Measurements from ENCODE around the gene ARHGAP45. TPM values are rescaled to one million over a fixed set of nuclear protein-coding genes. Genes with fewer than 3 reads are reported as not detected.

Gene ARHGAP45
- polyA plus RNA-seq, 2 of the 4 experiments (the other 2 are of a cell fraction) = 1.2 to 1.9 TPM

DNA sequence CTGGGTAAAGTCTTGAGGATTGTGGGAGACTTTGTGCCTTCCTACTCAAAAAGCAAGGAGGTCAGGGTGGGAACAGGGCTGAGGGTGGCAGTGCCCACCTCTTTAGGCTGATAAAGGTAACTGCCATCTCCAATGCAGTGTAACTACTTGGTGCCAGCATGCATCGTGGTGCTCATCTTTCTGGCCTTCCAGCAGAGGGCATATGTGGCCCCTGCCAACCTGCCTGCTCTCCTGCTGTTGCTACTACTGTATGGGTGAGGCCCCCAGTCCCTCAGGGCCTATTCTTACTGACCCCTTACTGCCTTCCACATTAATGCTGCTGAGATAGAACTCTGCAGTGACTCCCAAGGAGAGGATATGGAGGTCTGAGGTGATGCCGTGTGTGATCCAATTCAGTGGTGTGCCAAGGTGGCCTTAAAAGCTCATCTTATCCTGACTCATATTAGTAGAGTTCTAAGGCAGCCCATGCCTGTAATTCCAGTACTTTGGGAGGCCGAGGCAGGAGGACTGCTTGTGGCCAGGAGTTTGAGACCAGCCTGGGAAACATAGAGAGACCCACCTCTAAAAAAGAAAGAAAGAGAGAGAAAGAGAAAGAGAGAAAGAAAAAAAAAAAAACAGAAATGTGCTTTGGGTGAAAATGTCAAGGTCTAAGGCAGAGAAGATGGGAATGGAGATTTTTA lies 9.7 kb upstream of the ARHGAP45 start:
- ATAC-seq (peak; percentile 81 to 84), DNase-seq (ENCODE audit: low read depth in 1 of 2, low spot score in 1 of 2) (peak in 1 of 2 experiments; percentile 58), FAIRE-seq (no peak)
- Histone ChIP-seq H3K4me2 (no peak overlapping the region), H3K4me3 (no peak overlapping the region), H3K9me3 (no peaks in the 10 kb centered on the region), H3K4me1 (no peaks in the 10 kb centered on the region), H3K27ac (no peak overlapping the region)
- TF ChIP-seq SMC3 (IDR thresholded peaks at IDR 0.05) (peak; percentile 60), MYC (IDR thresholded peaks at IDR 0.05; ENCODE audit: borderline replicate concordance, low read length) (no peak), RAD21 (conservative IDR thresholded peaks at IDR 0.05 in 1 of 2, IDR thresholded peaks at IDR 0.05 in 1 of 2) (peak; percentile 53 to 60), JUNB (IDR thresholded peaks at IDR 0.05) (no peak)
- TF ChIP-seq, protein P1, sequence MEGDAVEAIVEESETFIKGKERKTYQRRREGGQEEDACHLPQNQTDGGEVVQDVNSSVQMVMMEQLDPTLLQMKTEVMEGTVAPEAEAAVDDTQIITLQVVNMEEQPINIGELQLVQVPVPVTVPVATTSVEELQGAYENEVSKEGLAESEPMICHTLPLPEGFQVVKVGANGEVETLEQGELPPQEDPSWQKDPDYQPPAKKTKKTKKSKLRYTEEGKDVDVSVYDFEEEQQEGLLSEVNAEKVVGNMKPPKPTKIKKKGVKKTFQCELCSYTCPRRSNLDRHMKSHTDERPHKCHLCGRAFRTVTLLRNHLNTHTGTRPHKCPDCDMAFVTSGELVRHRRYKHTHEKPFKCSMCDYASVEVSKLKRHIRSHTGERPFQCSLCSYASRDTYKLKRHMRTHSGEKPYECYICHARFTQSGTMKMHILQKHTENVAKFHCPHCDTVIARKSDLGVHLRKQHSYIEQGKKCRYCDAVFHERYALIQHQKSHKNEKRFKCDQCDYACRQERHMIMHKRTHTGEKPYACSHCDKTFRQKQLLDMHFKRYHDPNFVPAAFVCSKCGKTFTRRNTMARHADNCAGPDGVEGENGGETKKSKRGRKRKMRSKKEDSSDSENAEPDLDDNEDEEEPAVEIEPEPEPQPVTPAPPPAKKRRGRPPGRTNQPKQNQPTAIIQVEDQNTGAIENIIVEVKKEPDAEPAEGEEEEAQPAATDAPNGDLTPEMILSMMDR (IDR thresholded peaks at IDR 0.05) = peak; percentile 52
- ChIA-PET POLR2A (no interaction called here), CTCF (interaction anchor here (0.5 to 3.5 kb wide), 22 partner anchors 8 to 229 kb away, joined by 3 to 18 read pairs (median 4); no protein-coding TSS in a partner anchor)
- WGBS (ENCODE audit: missing lambda C conversion rate) = 49% methylated on average over 3 of the region's 3 CpGs

DNA sequence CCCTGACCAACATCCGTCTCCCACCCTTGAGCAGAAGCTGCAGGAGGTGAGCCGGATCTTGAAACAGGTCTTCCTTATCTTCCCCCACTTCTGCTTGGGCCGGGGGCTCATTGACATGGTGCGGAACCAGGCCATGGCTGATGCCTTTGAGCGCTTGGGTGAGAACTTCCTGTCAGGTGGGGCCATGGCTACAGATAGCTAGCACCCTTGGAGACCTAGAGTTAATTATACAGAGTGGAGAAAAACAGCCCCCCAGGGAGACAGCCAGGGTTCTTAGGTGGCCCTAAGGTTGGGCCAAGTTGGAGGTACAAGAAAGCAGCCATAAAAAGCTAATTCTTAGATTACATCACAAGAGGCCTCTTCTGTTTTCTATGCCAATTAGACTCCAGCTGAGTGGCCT lies 8.9 kb upstream of the ARHGAP45 start:
- no peaks in the 10 kb centered on the region for H3K9me3 ChIP-seq
- no peak overlapping the region for H3K27ac ChIP-seq
- ChIA-PET CTCF (interaction anchor here (0.7 to 3.5 kb wide), 17 partner anchors 7 to 228 kb away, joined by 3 to 18 read pairs (median 4); no protein-coding TSS in a partner anchor), POLR2A (no interaction called here)
- ATAC-seq (no peak), DNase-seq (ENCODE audit: low read depth in 1 of 2, low spot score in 1 of 2) (no peak), FAIRE-seq (no peak)
- 100% methylated on average over 3 of the region's 5 CpGs for WGBS (ENCODE audit: missing lambda C conversion rate)
- H3K4me2 ChIP-seq = no peak overlapping the region
- H3K4me1 ChIP-seq = no peaks in the 10 kb centered on the region
- TF ChIP-seq FOSB (CRISPR knock-in tag; IDR thresholded peaks at IDR 0.05) (no peak), ZSCAN20 (CRISPR knock-in tag; IDR thresholded peaks at IDR 0.05) (no peak)
- H3K4me3 ChIP-seq = no peak overlapping the region

DNA sequence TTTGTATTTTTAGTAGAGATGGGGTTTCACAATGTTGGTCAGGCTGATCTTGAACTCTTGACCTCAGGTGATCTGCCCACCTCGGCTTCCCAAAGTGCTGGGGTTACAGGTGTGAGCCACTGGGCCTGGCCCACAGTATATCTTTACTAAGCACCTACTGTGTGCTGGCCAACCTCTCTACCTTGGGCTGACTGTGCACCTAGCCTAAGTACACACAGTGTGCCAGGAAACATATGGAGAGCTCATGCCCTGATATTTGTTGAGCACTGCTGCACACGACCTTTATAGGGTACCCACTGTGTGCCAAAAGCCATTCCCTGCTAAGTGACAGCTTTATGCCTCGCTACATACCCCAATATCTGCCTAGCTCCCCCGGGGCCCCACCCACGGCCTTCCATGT lies 6.3 kb upstream of the ARHGAP45 start:
- H3K4me3 ChIP-seq = no peak overlapping the region
- DNase-seq (ENCODE audit: low read depth in 1 of 2, low spot score in 1 of 2) (no peak), FAIRE-seq (no peak), ATAC-seq (no peak)
- no peak overlapping the region for H3K27ac ChIP-seq
- H3K9me3 ChIP-seq = no peaks in the 10 kb centered on the region
- ChIA-PET POLR2A (no interaction called here), CTCF (interaction anchor here (0.7 to 2.2 kb wide), 3 partner anchors 10 to 53 kb away, joined by 3 to 5 read pairs (median 4); no protein-coding TSS in a partner anchor)
- WGBS (ENCODE audit: missing lambda C conversion rate) = 56% methylated on average over 3 of the region's 5 CpGs
- peaks cover 13% of the 10 kb centered on the region for H3K4me1 ChIP-seq
- H3K4me2 ChIP-seq = no peak overlapping the region
- no peak for TF ChIP-seq HEYL (CRISPR knock-in tag; IDR thresholded peaks at IDR 0.05)
- no peak for TF ChIP-seq ZSCAN20 (CRISPR knock-in tag; IDR thresholded peaks at IDR 0.05)
- TF ChIP-seq, protein P2, sequence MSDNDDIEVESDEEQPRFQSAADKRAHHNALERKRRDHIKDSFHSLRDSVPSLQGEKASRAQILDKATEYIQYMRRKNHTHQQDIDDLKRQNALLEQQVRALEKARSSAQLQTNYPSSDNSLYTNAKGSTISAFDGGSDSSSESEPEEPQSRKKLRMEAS (IDR thresholded peaks at IDR 0.05) = no peak
- TF ChIP-seq EHF (CRISPR knock-in tag; IDR thresholded peaks at IDR 0.05) = no peak
- TF ChIP-seq NPAS2 (CRISPR knock-in tag; IDR thresholded peaks at IDR 0.05; ENCODE audit: borderline replicate concordance) = no peak
- no peak for TF ChIP-seq EP300 (IDR thresholded peaks at IDR 0.05)
- TF ChIP-seq CBX2 (IDR thresholded peaks at IDR 0.05; ENCODE audit: borderline replicate concordance, low read depth) = no peak
- TF ChIP-seq FOSB (CRISPR knock-in tag; IDR thresholded peaks at IDR 0.05) = no peak
- TF ChIP-seq HOXB5 (CRISPR knock-in tag; IDR thresholded peaks at IDR 0.05) = no peak
- TF ChIP-seq, protein P3, sequence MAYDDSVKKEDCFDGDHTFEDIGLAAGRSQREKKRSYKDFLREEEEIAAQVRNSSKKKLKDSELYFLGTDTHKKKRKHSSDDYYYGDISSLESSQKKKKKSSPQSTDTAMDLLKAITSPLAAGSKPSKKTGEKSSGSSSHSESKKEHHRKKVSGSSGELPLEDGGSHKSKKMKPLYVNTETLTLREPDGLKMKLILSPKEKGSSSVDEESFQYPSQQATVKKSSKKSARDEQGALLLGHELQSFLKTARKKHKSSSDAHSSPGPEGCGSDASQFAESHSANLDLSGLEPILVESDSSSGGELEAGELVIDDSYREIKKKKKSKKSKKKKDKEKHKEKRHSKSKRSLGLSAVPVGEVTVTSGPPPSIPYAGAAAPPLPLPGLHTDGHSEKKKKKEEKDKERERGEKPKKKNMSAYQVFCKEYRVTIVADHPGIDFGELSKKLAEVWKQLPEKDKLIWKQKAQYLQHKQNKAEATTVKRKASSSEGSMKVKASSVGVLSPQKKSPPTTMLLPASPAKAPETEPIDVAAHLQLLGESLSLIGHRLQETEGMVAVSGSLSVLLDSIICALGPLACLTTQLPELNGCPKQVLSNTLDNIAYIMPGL (CRISPR knock-in tag; IDR thresholded peaks at IDR 0.05; ENCODE audit: borderline replicate concordance) = no peak
- no peak for TF ChIP-seq HDAC2 (IDR thresholded peaks at IDR 0.05)

Measured in A549 (cell line).